ENCODE results near the gene PLD2.

Gene PLD2

DNA sequence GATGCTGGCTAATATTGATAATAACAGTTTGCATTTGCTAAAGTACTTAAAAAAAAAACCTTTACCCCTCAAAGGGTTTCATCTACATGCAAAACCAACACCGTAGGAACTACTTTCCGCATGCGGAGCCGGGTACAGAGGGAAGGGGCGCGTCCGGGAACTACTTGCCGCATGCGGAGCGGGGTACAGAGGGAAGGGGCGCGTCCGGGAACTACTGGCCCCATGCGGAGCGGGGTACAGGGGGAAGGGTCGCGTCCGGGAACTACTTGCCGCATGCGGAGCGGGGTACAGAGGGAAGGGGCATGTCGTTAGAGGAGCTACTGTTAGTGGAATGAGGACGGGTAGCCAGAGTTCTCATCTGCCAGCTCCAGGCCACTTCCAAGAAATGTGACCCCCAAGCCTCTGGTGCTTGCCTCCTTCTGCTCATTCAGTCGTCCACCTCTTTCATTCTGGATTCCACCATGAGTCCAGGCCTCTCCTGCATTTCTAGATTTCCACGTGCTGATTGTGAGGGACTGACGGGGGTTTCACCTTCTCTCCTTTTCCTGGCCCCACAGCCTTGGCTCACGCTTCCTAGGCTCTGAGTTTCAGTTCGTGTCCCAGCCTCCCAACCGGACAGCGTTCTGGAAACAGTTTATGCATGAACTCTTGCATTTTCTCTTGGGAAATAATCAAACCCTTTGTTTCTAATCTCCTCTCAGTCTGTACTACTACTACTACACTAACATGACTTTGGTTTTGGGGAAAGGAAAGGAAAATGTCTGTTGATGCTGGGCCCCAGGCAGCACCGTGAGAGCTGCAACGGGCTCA lies 53.1 kb downstream of the PLD2 start:
- Histone ChIP-seq H3K36me3 (ENCODE audit: control insufficient read depth in 2 of 2, insufficient read depth in 1 of 2, low read length in 2 of 2) (peaks cover 0 to 21% of the 10 kb centered on the region in 2 experiments; a peak in 2 of 3 replicates), H3K9me3 (ENCODE audit: control insufficient read depth, insufficient read depth, low read depth, low read length) (no peaks in the 10 kb centered on the region), H3K4me3 (ENCODE audit: low read depth, low read length) (no peak overlapping the region), H3K4me1 (ENCODE audit: control insufficient read depth, insufficient read depth, low read length) (no peaks in the 10 kb centered on the region; the same call in 1 of the 2 replicates), H3K27ac (ENCODE audit: extremely low read depth, low read depth, low read length) (no peak overlapping the region)
- POLR2A ChIA-PET: no interaction called here
- TF ChIP-seq, protein P1, sequence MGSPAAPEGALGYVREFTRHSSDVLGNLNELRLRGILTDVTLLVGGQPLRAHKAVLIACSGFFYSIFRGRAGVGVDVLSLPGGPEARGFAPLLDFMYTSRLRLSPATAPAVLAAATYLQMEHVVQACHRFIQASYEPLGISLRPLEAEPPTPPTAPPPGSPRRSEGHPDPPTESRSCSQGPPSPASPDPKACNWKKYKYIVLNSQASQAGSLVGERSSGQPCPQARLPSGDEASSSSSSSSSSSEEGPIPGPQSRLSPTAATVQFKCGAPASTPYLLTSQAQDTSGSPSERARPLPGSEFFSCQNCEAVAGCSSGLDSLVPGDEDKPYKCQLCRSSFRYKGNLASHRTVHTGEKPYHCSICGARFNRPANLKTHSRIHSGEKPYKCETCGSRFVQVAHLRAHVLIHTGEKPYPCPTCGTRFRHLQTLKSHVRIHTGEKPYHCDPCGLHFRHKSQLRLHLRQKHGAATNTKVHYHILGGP (tag by site-specific recombination; IDR thresholded peaks at IDR 0.05): no peak
- TF ChIP-seq ZNF354C (tag by site-specific recombination; IDR thresholded peaks at IDR 0.05; ENCODE audit: borderline replicate concordance, low read depth) (no peak), ZIC2 (tag by site-specific recombination; IDR thresholded peaks at IDR 0.05) (no peak), GFI1B (tag by site-specific recombination; IDR thresholded peaks at IDR 0.05) (no peak), PRDM1 (tag by site-specific recombination; IDR thresholded peaks at IDR 0.05) (no peak), ZNF350 (tag by site-specific recombination; IDR thresholded peaks at IDR 0.05) (no peak), ZNF596 (tag by site-specific recombination; IDR thresholded peaks at IDR 0.05) (no peak), ZNF416 (tag by site-specific recombination; IDR thresholded peaks at IDR 0.05) (no peak), RBAK (tag by site-specific recombination; IDR thresholded peaks at IDR 0.05) (no peak), ZNF571 (tag by site-specific recombination; IDR thresholded peaks at IDR 0.05) (no peak), ZNF174 (tag by site-specific recombination; IDR thresholded peaks at IDR 0.05) (no peak), ZNF776 (tag by site-specific recombination; IDR thresholded peaks at IDR 0.05; ENCODE audit: borderline replicate concordance) (no peak), REPIN1 (tag by site-specific recombination; IDR thresholded peaks at IDR 0.05; ENCODE audit: low read depth) (no peak), ZNF157 (tag by site-specific recombination; IDR thresholded peaks at IDR 0.05) (no peak), GLI2 (tag by site-specific recombination; IDR thresholded peaks at IDR 0.05; ENCODE audit: borderline replicate concordance, low read depth) (no peak)
- TF ChIP-seq, protein P2, sequence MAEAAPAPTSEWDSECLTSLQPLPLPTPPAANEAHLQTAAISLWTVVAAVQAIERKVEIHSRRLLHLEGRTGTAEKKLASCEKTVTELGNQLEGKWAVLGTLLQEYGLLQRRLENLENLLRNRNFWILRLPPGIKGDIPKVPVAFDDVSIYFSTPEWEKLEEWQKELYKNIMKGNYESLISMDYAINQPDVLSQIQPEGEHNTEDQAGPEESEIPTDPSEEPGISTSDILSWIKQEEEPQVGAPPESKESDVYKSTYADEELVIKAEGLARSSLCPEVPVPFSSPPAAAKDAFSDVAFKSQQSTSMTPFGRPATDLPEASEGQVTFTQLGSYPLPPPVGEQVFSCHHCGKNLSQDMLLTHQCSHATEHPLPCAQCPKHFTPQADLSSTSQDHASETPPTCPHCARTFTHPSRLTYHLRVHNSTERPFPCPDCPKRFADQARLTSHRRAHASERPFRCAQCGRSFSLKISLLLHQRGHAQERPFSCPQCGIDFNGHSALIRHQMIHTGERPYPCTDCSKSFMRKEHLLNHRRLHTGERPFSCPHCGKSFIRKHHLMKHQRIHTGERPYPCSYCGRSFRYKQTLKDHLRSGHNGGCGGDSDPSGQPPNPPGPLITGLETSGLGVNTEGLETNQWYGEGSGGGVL (tag by site-specific recombination; IDR thresholded peaks at IDR 0.05): no peak
- TF ChIP-seq, protein P3, sequence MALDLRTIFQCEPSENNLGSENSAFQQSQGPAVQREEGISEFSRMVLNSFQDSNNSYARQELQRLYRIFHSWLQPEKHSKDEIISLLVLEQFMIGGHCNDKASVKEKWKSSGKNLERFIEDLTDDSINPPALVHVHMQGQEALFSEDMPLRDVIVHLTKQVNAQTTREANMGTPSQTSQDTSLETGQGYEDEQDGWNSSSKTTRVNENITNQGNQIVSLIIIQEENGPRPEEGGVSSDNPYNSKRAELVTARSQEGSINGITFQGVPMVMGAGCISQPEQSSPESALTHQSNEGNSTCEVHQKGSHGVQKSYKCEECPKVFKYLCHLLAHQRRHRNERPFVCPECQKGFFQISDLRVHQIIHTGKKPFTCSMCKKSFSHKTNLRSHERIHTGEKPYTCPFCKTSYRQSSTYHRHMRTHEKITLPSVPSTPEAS (tag by site-specific recombination; IDR thresholded peaks at IDR 0.05): no peak
- TF ChIP-seq, protein P4, sequence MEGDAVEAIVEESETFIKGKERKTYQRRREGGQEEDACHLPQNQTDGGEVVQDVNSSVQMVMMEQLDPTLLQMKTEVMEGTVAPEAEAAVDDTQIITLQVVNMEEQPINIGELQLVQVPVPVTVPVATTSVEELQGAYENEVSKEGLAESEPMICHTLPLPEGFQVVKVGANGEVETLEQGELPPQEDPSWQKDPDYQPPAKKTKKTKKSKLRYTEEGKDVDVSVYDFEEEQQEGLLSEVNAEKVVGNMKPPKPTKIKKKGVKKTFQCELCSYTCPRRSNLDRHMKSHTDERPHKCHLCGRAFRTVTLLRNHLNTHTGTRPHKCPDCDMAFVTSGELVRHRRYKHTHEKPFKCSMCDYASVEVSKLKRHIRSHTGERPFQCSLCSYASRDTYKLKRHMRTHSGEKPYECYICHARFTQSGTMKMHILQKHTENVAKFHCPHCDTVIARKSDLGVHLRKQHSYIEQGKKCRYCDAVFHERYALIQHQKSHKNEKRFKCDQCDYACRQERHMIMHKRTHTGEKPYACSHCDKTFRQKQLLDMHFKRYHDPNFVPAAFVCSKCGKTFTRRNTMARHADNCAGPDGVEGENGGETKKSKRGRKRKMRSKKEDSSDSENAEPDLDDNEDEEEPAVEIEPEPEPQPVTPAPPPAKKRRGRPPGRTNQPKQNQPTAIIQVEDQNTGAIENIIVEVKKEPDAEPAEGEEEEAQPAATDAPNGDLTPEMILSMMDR (tag by site-specific recombination; IDR thresholded peaks at IDR 0.05): no peak
- TF ChIP-seq, protein P5, sequence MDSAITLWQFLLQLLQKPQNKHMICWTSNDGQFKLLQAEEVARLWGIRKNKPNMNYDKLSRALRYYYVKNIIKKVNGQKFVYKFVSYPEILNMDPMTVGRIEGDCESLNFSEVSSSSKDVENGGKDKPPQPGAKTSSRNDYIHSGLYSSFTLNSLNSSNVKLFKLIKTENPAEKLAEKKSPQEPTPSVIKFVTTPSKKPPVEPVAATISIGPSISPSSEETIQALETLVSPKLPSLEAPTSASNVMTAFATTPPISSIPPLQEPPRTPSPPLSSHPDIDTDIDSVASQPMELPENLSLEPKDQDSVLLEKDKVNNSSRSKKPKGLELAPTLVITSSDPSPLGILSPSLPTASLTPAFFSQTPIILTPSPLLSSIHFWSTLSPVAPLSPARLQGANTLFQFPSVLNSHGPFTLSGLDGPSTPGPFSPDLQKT (IDR thresholded peaks at IDR 0.05; ENCODE audit: borderline replicate concordance, low read depth, low read length): no peak
- TF ChIP-seq, protein P6, sequence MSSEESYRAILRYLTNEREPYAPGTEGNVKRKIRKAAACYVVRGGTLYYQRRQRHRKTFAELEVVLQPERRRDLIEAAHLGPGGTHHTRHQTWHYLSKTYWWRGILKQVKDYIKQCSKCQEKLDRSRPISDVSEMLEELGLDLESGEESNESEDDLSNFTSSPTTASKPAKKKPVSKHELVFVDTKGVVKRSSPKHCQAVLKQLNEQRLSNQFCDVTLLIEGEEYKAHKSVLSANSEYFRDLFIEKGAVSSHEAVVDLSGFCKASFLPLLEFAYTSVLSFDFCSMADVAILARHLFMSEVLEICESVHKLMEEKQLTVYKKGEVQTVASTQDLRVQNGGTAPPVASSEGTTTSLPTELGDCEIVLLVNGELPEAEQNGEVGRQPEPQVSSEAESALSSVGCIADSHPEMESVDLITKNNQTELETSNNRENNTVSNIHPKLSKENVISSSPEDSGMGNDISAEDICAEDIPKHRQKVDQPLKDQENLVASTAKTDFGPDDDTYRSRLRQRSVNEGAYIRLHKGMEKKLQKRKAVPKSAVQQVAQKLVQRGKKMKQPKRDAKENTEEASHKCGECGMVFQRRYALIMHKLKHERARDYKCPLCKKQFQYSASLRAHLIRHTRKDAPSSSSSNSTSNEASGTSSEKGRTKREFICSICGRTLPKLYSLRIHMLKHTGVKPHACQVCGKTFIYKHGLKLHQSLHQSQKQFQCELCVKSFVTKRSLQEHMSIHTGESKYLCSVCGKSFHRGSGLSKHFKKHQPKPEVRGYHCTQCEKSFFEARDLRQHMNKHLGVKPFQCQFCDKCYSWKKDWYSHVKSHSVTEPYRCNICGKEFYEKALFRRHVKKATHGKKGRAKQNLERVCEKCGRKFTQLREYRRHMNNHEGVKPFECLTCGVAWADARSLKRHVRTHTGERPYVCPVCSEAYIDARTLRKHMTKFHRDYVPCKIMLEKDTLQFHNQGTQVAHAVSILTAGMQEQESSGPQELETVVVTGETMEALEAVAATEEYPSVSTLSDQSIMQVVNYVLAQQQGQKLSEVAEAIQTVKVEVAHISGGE (tag by site-specific recombination; conservative IDR thresholded peaks at IDR 0.05; ENCODE audit: low read depth): no peak
- CTCF ChIA-PET: interaction anchor here (0.6 to 1.5 kb wide), 4 partner anchors 44 to 848 kb away, joined by 3 to 6 read pairs (median 3); partner anchors contain the start of genes ARRB2 and CHRNE

Measured in HEK293 (cell line).